IMR-90 (cell line): ENCODE data around the gene PEX14.

Experiments used
- BHLHE40 ChIP-seq: fragments of 150-350 bp; IDR thresholded peaks from 2 replicates; pipeline ENCODE4 v1.6.1; 2016; ENCODE audit warnings: mild to moderate bottlenecking, low read depth, low read length
- CEBPB ChIP-seq: IDR thresholded peaks from 2 replicates; pipeline ENCODE4 v1.6.1; 2012; ENCODE audit warnings: low read depth, low read length, improper control_type of control experiment
- CHD1 ChIP-seq: IDR thresholded peaks from 2 replicates; pipeline ENCODE4 v1.6.1; 2012; ENCODE audit warnings: low read depth, low read length, improper control_type of control experiment
- CTCF ChIP-seq: conservative IDR thresholded peaks from 2 replicates; pipeline ENCODE4 v1.5.1; 2012; ENCODE audit warnings: mild to moderate bottlenecking, low read depth, low read length, improper control_type of control experiment
- ELK1 ChIP-seq: fragments of 150-350 bp; IDR thresholded peaks from 2 replicates; pipeline ENCODE4 v1.6.1; 2016; ENCODE audit warnings: low read depth, mild to moderate bottlenecking, low read length, moderate library complexity, borderline replicate concordance
- FOS ChIP-seq: fragments of 150-350 bp; IDR thresholded peaks from 2 replicates; pipeline ENCODE4 v1.6.1; 2016; ENCODE audit warnings: low read depth, low read length
- MAFK ChIP-seq: IDR thresholded peaks from 2 replicates; pipeline ENCODE4 v1.6.1; 2012; ENCODE audit warnings: low read depth, low read length, improper control_type of control experiment
- MXI1 ChIP-seq: IDR thresholded peaks from 2 replicates; pipeline ENCODE4 v1.6.1; 2012; ENCODE audit warnings: low read depth, mild to moderate bottlenecking, low read length, moderate library complexity, borderline replicate concordance
- POLR2A ChIP-seq: IDR thresholded peaks from 2 replicates; pipeline ENCODE4 v1.6.1; 2012; ENCODE audit warnings: mild to moderate bottlenecking, low read depth, low read length
- RAD21 ChIP-seq: IDR thresholded peaks from 2 replicates; pipeline ENCODE4 v1.6.1; 2012; ENCODE audit warnings: low read length, improper control_type of control experiment
- RCOR1 ChIP-seq: IDR thresholded peaks from 2 replicates; pipeline ENCODE4 v1.6.1; 2012; ENCODE audit warnings: mild to moderate bottlenecking, low read length, improper control_type of control experiment; ENCODE audit not compliant: insufficient replicate concordance
- RFX5 ChIP-seq: IDR thresholded peaks from 2 replicates; pipeline ENCODE4 v1.8.0; 2012; ENCODE audit warnings: low read depth, mild to moderate bottlenecking, low read length, moderate library complexity
- SMC3 ChIP-seq: fragments of 150-350 bp; IDR thresholded peaks from 2 replicates; pipeline ENCODE4 v1.6.1; 2016; ENCODE audit warnings: low read depth, mild to moderate bottlenecking, antibody characterized with exemption, low read length, moderate library complexity
- TF ChIP-seq, protein P1 (sequence below): fragments of 150-350 bp; IDR thresholded peaks from 2 replicates; pipeline ENCODE4 v1.6.1; 2017; ENCODE audit warnings: mild to moderate bottlenecking, antibody characterized with exemption, low read length, low read depth

DNA sequence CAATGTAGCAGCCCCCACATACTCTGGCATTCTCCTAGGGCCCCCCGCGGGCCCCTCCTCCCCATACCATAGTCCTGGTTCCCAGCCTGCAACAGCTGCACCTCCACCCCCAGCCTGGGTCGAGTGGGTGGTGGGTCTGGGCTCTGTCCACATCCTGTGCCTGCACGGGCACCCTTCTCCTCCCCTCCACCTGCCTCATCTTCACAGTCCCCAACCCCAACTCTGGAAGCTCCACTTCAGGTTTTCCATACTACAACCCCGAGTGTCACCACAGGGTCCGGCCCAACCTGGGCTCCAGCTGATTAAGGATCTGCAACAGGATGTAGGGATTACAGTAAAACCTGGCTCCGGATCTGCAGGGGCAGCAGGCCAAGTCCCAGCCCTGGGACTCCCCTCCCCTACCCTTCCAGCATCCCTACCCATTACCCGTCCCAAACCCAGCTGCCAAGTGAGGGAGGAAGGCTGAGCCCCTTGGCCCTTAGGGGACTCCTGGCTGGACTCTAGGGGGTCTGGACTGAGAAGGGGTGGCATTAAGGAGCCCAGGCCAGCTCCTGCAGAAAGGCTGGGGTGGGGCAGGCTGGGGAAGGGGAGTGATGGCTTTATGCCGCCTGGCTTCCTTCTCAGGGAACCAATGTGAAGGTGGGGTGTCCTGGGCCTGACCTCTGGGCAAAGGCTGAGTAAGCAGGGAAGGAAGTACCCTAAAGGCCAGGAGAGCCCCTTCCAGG lies 204.9 kb downstream of the PEX14 start:
- TF ChIP-seq CHD1, result no peak
- TF ChIP-seq CTCF, result no peak
- no peak for TF ChIP-seq POLR2A
- no peak for TF ChIP-seq BHLHE40
- no peak for TF ChIP-seq RAD21
- TF ChIP-seq RCOR1, result no peak
- TF ChIP-seq, protein P1, sequence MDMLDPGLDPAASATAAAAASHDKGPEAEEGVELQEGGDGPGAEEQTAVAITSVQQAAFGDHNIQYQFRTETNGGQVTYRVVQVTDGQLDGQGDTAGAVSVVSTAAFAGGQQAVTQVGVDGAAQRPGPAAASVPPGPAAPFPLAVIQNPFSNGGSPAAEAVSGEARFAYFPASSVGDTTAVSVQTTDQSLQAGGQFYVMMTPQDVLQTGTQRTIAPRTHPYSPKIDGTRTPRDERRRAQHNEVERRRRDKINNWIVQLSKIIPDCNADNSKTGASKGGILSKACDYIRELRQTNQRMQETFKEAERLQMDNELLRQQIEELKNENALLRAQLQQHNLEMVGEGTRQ, result no peak
- no peak for TF ChIP-seq MAFK
- TF ChIP-seq CEBPB, result no peak
- no peak for TF ChIP-seq SMC3
- no peak for TF ChIP-seq ELK1
- TF ChIP-seq MXI1, result no peak
- no peak for TF ChIP-seq FOS
- no peak for TF ChIP-seq RFX5
